ENCODE data around the gene ARNT2.

ARNT2 gene

DNA sequence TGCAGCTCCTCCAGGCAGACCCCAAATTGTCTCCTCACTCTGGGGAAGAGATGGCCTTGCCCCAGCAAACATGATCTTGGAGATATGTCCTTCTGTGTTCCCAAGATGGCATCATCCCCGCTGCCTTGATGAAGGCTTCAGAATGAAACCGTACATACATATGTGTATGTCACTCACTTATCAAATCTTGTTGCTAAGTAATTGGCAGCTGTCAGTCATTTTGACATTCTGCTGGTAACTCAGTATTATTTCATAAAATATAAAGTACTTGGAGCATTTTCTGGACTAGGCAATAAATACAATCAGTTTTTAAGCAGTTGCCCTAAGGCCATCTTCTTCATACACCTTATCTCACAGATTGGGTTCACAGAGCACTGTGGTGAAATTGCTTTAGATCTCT lies 62.4 kb downstream of the ARNT2 start:
- no peak for DNase-seq (ENCODE audit: low spot score)

GRCh38 chr15:80467311-80467714 lies 63.1 kb downstream of the ARNT2 start:
- no peak for DNase-seq (ENCODE audit: low spot score)

- DNase-seq (ENCODE audit: low spot score): no peak
These were observed 64.6 kb downstream of the ARNT2 start for GRCh38 chr15:80468796-80469195.

DNA sequence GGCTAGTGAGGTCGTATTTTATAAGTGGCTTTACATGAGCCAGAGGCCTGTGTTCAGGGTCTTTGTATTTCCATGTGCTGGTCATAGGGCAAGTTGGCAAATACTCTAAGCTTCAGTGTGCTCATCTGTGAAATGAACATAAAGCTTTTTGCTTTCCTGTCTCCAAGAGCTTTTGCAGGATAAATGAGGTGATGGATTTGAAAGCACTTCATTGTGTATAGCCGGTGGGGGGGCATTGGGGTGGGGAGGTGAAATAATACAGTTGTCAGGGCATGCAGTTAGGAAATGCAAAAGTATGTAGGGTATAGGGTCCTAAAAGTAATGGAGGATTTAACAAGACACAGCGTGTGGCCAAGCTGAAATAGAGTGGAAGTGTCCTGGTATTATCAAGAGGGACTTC lies 67.7 kb downstream of the ARNT2 start:
- DNase-seq (ENCODE audit: low spot score): no peak

GRCh38 chr15:80473286-80474223 lies 69.4 kb downstream of the ARNT2 start:
- no peak for DNase-seq (ENCODE audit: low spot score)

GRCh38 chr15:80474224-80475215 lies 70.3 kb downstream of the ARNT2 start:
- DNase-seq (ENCODE audit: low spot score): no peak

DNA sequence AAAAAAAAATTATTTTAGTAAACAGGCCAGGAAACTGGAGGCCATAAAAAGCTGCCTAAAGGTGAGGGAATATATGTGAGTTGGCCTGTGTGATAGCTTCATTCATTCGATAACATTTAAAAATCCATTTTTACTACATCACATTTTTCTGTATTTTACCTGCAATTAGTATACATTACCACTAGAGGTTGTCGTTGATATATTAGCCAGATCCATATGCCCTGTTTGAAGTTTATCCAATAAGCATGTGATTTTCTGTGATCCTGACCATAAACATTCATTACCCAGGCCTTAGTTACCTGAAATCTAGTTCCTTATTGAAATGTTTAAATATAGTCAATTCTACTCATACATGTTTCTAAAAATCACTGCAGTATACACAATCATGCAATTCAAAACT lies 71.4 kb downstream of the ARNT2 start:
- DNase-seq (ENCODE audit: low spot score): no peak

- DNase-seq (ENCODE audit: low spot score): no peak
These were observed 71.9 kb downstream of the ARNT2 start for GRCh38 chr15:80476036-80476435.

GRCh38 chr15:80478075-80478474 lies 73.9 kb downstream of the ARNT2 start:
- DNase-seq (ENCODE audit: low spot score): peak; percentile 43

GRCh38 chr15:80479191-80479590 lies 75.0 kb downstream of the ARNT2 start:
- no peak for DNase-seq (ENCODE audit: low spot score)

DNA sequence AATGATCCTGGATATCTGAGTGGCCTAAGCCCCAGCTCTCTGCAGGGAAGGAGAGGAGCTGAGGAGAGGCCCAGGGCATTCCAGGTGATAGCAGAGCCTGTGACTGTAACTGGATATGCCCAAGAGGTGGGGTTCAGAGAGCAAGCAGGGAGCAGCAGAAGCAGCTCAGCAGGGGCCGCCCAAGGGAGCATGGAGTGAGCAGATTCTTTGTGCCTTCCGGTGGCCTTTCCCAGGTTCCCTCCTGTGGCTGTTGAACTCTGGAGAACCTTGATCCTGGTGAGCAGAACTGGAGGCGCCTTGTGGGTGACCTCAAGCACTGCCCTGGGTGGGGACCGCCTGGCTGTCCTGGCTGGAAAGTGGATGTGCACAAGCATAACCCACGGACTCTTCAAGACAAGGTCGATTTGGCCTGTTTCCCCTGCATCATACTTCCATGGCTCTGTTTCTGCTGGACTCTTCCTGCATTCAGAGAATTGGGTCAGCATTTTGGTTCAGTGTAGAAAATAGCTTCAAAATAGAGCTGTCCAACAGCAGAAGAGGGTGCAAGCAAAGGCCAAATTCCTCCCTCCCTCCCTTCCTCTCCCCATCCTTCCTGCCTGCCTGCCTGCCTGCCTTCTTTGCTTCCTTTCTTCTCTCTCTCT lies 76.1 kb downstream of the ARNT2 start:
- peak; percentile 52 for DNase-seq (ENCODE audit: low spot score)

- DNase-seq (ENCODE audit: low spot score): peak; percentile 88
These were observed 76.7 kb downstream of the ARNT2 start for GRCh38 chr15:80480909-80481308.

- no peak for DNase-seq (ENCODE audit: low spot score)
These were observed 78.5 kb downstream of the ARNT2 start for GRCh38 chr15:80482696-80483095.

GRCh38 chr15:80483725-80484161 lies 79.6 kb downstream of the ARNT2 start:
- DNase-seq (ENCODE audit: low spot score): no peak

DNA sequence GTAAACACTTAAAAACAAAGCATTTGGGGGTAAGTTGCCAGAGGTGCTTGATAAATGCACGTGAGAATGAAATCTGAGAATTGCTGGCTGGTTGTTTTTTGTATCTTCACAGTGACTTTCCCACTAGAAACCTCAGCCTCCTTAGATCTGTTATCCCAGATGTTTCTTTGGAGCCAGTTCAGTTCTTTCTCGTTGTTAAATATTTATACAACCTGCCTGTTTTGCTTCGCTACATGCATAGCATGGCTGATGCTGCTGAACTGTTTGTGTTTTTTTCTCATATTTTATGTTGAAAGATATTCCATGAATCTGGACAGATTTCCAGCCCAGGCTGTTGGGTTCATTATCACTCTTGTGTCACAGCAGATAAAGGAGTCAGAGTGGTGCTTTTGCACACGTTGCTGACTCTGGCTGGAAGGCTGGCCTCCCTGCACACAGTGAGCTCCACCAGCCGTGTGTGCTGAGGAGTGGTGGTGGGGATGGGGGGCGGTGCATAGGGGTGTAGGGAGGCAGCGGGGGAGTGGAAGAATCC lies 80.2 kb downstream of the ARNT2 start:
- DNase-seq (ENCODE audit: low spot score): no peak

DNA sequence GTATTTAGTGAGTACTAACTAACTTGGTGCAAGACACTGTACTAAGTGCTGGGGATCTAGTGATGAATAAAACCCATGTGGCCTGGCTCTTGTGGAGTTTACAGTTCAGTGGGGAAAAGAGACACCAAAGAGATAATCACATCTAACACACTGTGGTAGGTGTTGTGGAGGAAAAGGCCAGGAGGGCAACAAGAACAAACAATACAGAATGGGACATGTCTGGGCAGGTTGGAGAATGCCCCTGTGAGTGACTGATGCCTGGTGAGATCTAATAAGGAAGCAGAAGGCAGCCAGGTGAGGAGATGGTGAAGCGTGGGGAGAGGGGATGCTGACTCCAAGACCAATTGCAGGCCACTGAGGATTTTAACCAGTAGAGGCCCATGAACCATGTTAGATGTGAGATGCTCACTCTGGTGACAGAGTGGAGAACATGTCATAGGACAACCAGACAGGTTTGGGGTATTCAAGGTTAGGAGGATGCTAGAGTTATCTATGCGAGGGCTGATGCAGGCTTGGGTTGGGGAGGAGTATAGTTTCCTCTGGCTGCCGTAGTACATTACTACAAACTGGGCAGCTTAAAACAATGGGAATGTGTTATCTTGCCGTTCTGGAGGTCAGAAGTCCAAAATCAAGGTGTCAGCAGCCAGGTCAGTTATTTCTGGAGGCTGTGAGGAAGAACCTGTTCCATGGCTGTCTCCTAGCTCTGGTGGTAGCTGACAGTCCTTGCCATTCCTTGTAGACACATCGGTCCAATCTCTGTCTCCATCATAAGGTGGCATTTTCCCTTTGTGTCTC lies 81.4 kb downstream of the ARNT2 start:
- no peak for DNase-seq (ENCODE audit: low spot score)

DNA sequence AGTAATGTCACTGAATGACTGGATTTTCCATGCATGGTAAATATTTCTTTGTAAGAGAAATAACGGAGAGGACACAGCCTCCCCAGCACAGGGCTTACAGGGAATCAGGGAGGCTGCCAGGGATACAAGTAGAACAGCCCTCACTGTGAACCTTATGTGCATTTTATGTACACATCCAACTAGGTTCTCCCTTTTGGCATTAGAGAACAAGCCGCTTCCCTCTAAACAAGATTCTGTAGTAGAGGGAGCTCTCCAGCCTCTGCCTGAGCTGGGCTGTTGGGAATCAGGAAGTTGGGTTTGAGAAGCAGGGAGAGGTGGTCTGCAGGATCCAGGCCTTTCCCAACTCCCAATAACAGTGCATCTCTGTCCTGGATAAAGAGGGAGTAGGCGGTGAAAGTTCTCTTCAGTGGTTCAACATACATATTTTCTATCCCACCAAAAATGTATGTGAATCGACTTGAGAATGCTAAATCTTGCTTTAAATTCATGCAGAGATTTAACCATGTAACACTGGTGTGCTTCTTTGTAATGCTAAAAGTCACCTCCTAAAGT lies 83.7 kb downstream of the ARNT2 start:
- no peak for DNase-seq (ENCODE audit: low spot score)

DNA sequence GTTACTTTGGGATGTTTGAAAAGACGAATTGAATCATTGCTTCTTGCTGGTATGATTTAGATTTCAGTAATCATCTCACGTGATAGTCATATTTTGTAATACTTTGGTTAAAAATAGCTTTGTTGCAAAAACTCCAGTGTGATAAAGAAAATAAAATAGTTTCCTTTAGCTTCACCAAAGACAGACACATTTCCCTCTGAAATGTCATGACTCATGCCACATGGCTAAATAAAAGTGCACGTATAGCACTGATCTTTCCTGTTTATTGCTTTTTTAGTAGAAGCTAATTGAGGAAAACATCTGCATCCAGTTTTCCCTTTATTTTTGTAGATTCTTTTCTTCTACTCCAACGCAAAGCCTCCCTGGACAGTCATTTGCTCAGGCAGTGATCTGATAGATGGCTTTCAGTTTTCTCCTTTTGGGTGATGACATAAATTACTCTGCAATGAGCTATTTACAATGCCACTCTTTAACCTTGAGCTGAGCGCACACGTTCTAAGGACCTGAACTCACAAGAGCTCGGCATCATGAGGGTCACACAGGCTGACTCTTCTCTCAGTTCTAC lies 84.9 kb downstream of the ARNT2 start:
- peak; percentile 79 for DNase-seq (ENCODE audit: low spot score)

- DNase-seq (ENCODE audit: low spot score): no peak
These were observed 86.3 kb downstream of the ARNT2 start for GRCh38 chr15:80490431-80490990.
